Measurements from ENCODE around the gene AASDHPPT.
"Not testable (repeated sequence)": the region's sequence is repeated elsewhere in the genome, so short reads cannot be mapped to it uniquely, and the experiment has no call there.

The AASDHPPT gene

GRCh38 chr11:106077609-106078455, at the start of gene AASDHPPT:
Gene AASDHPPT (plus strand): TSS chr11:106077662. CDS start chr11:106077711, 49 bp downstream.
- peak; percentile 24 for DNase-seq

- no peak for DNase-seq
Measured at GRCh38 chr11:106030609-106031008, 46.9 kb upstream of the AASDHPPT start.

DNA sequence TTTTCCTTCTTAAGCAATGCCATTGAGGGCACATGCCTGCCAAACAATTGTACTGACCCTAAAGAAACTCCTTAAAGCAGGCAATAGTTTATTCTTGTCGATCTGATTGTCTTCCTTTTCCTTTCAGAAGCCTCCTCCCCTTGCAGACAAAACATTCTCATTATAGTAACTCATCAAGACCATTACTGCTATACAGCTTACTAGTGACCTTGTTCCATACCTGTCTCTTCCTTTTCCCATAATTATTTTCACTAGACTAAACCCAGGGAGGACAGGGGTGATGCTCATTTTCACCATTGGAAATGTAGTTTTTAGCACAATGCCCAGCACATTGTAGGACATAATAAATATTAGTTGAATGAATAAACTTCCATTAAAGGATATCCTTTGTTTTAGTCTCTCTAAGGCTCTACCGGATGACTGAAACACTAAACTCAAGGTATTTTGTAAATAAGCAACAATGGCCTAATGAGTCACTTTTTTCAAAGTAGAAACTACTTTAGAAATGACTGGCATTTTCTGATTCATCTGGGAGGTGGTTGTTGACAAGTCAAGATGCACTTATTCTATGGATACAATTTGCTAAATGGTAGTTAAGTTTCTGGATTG, 46.2 kb upstream of the AASDHPPT start:
- DNase-seq: no peak

DNA sequence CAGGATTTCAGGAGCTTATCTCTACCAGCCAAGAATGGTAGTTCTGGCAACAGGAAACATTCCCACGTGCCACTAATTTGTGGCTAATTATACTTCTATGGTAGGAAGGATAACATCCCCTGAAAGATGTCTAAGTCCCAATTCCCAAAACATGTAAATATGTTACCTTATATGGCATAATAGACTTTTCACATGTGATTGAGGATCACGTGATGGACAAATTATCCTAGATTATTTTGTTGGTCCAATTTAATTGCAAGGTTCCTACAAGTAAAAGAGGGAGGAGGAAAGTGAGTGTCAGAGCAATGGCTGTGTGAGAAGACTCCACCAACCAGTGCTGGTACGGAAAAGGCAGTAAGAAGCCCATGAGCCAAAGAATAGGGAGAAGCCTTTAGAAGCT, 45.5 kb upstream of the AASDHPPT start:
- DNase-seq: no peak

DNA sequence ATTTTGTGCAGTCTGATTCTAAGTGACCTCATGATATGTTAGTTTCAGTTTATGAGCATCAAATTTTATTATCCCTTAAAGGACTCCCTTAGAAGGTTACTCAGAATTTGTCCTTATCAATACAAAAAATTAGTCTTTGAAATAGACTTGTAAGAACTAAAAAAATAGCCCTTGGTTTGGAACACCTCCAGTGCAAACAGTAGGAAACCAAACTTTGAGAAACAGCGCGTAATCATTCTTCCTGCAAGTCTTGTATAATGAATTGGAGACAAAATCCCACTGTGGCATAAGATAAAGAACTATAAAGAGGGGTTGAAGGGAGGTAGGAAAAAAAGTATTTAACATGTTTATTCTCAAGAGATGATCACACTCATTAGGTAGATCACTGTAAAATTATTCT, 44.6 kb upstream of the AASDHPPT start:
- DNase-seq: no peak

DNA sequence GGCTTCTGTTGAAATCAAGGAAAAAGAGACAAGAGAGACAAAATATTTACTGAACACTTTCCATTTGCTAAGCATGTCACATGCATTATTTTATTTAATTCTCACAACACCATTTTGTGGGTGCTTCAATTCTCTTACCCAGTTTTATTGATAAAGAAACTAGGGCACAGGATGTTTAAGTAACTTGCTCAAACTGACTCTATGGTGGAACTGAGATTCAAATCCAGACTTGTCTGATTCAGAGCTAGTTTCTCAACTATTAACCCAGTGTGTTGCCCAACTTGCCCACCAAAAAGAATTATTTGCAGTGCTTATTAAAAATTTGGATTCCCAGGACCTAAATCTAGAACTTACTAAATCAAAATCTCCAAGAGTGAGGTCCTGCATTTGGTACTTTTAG, 33.9 kb upstream of the AASDHPPT start:
- no peak for DNase-seq

GRCh38 chr11:106047631-106048030, 29.8 kb upstream of the AASDHPPT start:
- DNase-seq: no peak

- no peak for DNase-seq
Measured at GRCh38 chr11:106049727-106050476, 27.6 kb upstream of the AASDHPPT start.

DNA sequence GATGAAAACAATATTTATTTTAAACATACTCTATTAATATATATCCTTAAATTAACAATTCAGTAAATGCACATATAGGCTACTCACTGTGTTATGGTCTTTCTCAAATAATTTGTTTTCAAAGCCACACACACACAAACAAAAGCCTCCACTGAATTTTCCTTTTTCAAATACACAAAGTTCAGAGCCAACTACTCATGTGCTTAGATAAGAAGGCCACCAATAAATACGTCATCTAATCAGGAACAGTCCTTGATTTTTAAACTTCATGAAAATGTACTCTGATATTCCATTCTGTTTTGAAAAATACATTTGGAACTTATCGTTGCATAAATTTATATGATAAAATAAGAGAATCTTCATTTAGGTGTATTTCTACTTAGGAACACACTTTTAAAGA, 26.4 kb upstream of the AASDHPPT start:
- no peak for DNase-seq

DNA sequence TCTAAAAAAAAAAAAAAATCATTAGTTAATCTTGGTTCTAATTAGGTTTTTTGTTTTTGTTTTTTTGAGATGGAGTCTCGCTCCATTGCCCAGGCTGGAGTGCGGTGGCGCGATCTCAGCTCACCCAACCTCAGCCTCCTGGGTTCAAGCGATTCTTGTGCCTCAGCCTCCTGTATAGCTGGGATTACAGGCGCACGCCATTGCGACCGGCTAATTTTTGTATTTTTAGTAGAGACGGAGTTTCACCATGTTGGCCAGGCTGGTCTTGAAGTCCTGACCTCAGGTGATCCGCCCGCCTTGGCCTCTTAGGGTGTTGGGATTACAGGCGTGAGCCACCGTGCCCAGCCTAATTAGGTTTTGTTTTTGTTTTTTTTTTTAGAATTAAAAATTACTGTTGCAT, 19.1 kb upstream of the AASDHPPT start:
- not testable (repeated sequence) for DNase-seq

GRCh38 chr11:106059617-106060016, 17.8 kb upstream of the AASDHPPT start:
- DNase-seq: no peak

GRCh38 chr11:106061249-106061784, 16.1 kb upstream of the AASDHPPT start:
- no peak for DNase-seq

DNA sequence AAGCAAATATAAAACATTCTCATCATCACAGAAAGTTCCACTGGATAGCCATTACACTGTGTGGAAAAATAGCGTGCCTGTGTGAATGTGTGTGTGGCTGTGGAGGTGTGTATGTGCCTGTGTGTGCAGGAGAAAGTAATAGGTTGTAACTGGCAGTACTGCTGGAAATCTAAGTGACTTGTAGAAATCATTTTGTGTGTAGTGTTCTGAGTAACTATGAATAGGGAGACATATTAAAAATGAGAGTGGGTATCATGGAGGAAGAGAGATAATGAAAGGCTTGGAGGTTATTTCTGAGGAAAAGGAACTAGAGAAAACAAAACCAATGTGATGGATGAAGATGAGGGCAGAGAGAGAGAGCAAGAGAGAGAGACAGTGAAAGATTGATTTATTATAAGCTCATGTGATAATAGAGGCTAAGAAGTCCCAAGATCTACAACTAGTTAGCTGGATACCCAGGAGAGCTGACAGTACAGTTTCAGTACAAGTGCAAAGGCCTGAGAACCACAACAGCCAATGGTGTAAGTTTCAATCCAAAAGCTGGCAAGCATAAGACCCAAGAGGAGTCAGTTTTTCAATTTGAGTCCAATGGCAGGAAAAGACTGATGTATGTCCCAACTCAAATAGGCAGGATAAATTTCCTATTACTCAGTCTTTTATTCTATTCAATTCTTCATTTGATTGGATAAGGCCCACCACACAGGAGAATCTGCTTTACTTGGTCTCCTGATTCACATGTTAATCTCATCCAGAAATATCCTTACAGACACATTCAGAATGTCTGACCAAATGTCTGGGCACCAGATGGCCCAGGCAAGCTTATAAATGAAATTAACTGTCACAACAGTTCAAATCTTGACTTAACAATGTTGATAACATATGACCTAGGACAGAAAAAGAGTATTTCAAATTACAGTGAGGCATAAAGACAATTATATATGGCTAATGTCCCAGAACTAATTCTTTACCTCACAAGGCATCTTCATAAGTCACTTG, 15.2 kb upstream of the AASDHPPT start:
- DNase-seq: no peak

GRCh38 chr11:106063009-106063408, 14.5 kb upstream of the AASDHPPT start:
- no peak for DNase-seq

- no peak for DNase-seq
Measured at GRCh38 chr11:106070606-106071005, 6.9 kb upstream of the AASDHPPT start.

GRCh38 chr11:106072804-106073203, 4.7 kb upstream of the AASDHPPT start:
- no peak for DNase-seq

DNA sequence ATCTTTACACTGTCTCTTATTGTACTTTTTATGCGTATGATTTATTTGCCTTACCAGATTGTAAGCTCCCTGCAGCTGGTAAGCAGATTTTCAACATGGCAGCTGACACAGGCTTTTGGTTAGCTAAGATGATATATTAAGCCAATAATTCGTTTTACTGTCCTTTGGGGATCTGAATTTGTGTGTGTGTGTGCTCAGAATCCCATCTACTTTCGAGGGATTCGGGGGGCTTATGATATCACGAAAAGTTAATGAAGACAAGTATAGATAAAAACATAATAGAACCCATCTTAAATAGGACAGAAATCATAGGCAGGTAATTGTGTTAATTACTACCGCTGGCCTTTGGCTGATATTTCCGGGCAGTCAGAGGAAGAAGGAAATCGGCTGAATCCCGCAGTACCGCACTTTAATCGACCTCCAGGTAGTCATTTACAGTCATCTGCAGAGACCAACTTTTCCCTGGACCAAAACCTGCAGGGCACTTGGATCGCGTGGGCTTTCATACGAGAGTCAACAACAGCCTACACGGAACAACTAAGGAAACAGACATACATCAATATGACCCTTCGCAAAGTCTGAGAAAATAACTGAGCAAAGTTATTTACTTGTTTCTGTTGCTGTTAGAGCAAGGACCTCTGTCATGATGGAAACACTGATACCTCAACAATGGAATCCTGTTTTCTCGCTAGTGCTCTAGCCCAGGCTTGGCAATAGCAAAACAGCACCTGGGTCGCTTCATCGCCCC, 1.1 kb upstream of the AASDHPPT start:
- DNase-seq: no peak

DNA sequence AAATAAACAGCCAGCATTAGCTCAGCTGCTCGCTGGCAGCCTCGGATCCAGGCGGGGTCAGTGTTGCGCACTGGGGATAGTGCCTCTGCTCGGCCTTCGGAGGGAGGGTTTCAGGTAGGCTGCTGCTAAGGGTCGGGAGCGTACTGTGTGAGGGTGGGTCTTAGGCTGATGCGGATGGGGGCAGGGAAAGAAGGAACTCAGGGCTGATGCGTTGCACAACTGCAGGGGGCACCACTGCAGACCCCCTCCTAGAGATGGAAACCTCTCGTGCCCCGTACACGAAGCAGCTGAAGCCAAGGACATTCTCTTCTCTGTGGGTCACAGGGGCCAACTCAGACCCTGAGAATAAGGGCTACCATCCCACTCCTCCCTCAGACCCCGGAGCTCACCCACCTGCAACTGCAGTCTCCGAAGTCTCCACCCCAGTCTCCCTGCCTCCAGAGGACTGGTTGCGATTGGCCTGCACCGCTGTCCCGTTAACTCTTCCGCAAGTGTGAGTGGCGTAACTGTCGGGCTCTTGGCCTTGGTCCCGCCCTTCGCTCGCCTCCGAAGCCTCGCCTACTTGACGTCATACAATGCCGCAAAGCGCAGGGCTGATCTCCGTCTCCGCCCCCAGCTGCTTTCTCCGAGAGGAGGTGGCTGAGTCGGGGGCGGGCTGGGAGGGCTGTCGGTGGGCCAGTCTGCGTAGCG, 398 bp upstream of the AASDHPPT start, which contains the start of gene KBTBD3:
Gene KBTBD3, minus strand, starts transcription at position 429 of the 690 bp plus-strand sequence. CDS start 18,250 bp downstream, outside the sequence.
- peak; percentile 91 for DNase-seq

- no peak for DNase-seq
Measured at GRCh38 chr11:106082096-106082495, 4.6 kb downstream of the AASDHPPT start.

GRCh38 chr11:106086135-106086534, 8.7 kb downstream of the AASDHPPT start:
- no peak for DNase-seq

DNA sequence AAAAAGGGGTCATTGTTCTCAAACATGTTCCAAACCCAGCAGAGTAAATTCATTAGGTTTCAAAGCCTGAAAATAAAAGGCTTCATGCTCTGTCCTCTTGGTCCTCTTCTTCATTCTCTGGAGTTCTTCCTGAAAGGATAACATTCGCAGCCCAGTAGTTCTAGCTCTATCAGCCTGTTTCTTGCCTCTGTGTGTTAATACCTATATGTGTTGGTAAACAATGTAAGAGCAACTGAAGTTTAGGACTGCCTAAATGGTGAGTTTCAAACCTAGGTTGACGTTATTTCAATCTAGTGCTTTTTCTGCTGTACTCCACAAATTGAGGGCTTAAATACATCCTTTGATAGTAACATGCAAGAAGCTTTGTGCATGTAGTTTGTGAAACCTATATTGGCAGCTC, 9.4 kb downstream of the AASDHPPT start:
- no peak for DNase-seq

All from NCI-H524 treated with DMSO at 0.1 percent for 48 hours (cell line).